ENCODE results near the gene ASCC3.
"Not testable (repeated sequence)": the region's sequence is repeated elsewhere in the genome, so short reads cannot be mapped to it uniquely, and the experiment has no call there.

ASCC3 gene

DNA sequence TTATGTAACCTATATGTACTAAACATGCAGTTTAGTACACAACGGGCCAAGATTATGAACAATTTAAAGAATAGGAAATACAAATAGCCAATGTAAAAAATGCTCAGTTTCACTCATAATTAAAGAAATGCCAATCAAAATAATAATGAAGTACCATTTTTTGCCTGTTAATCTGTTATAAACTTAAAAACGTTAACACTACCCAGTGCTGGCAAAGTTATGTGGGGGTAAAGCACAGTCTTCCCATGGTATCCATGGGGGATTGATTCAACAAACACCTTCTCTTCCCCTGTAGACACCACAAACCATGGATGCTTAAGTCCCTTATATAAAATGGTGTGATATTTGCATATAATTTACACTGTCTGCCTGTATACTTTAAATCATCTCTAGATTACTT is 211.1 kb downstream of the ASCC3 start:
- no peak for DNase-seq (ENCODE audit: low read depth, low spot score)
- Histone ChIP-seq H3K4me1 (ENCODE audit: control insufficient read depth, insufficient read depth, low read length) (no peaks in the 10 kb centered on the region), H3K27me3 (ENCODE audit: control insufficient read depth, insufficient read depth, low read length) (no peaks in the 10 kb centered on the region), H3K4me3 (ENCODE audit: low read length) (no peak overlapping the region), H3K36me3 (ENCODE audit: control insufficient read depth, insufficient read depth, low read length) (no peaks in the 10 kb centered on the region; the same call in 1 of the 2 replicates), H3K27ac (ENCODE audit: low read length) (no peak overlapping the region), H3K9me3 (ENCODE audit: control insufficient read depth, insufficient read depth, low read length) (no peaks in the 10 kb centered on the region)
- WGBS (ENCODE audit: insufficient coverage, insufficient read length): no CpG with 5 or more reads among the region's 2 CpGs

DNA sequence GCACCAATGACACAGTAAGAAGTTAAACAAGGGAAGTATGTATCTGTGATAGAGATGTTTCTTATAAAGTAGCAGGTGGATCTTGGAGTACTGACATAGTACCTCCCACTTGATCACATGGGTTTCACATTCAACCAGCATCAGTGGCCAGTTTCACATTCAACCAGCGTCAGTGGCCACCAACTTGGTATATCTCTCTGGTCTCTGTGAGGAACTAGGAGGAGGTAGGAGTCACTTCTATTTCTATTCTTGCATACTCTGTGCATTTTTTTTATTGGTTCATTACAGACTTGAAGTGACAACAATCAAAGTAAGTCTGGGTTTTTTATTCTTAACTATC is 216.1 kb downstream of the ASCC3 start:
- Histone ChIP-seq H3K36me3 (ENCODE audit: control insufficient read depth, insufficient read depth, low read length) (no peaks in the 10 kb centered on the region; the same call in 1 of the 2 replicates), H3K4me3 (ENCODE audit: low read length) (no peak overlapping the region), H3K9me3 (ENCODE audit: control insufficient read depth, insufficient read depth, low read length) (no peaks in the 10 kb centered on the region), H3K27ac (ENCODE audit: low read length) (no peak overlapping the region), H3K27me3 (ENCODE audit: control insufficient read depth, insufficient read depth, low read length) (no peaks in the 10 kb centered on the region), H3K4me1 (ENCODE audit: control insufficient read depth, insufficient read depth, low read length) (no peaks in the 10 kb centered on the region)
- DNase-seq (ENCODE audit: low read depth, low spot score): no peak
- WGBS (ENCODE audit: insufficient coverage, insufficient read length): no CpG with 5 or more reads among the region's 1 CpG

DNA sequence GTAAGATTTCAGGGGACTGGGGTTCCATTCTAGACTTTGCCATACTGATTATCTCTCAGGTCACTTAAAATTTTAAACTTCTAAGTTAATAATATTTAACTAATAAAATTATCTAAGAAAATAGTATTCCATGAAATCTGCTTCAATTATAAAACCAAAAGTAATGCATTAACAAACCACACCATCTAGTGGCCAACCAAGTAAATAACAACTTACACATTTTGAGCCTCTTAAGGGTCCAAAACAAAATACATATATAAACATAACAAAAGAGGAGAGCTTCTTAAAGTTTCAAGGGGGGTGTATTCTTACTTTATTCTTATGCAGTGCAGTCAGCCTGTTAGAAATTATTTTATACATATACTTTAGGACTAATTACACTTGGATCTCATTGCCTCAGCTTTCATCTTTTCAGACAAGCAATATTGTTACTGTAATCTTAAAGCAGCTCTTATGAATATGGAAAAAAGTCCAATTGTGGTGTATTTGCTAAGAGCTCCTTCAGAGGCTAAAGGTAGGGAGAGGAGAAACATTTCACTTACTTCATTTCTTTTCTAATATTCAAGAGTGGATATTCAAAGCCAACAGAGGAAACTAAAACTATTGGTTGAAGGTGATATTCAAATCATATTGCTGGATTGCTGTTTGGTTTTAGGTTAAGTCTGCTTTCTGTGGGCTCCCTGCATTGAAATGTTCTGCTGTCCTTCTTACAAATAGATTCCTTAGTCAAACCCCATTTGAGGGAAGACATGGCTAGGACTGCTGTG is 216.7 kb downstream of the ASCC3 start:
- no peak overlapping the region for H3K4me3 ChIP-seq (ENCODE audit: low read length)
- no peak overlapping the region for H3K27ac ChIP-seq (ENCODE audit: low read length)
- no peak for DNase-seq (ENCODE audit: low read depth, low spot score)
- H3K36me3 ChIP-seq (ENCODE audit: control insufficient read depth, insufficient read depth, low read length): no peaks in the 10 kb centered on the region; the same call in 1 of the 2 replicates
- H3K27me3 ChIP-seq (ENCODE audit: control insufficient read depth, insufficient read depth, low read length): no peaks in the 10 kb centered on the region
- H3K4me1 ChIP-seq (ENCODE audit: control insufficient read depth, insufficient read depth, low read length): no peaks in the 10 kb centered on the region
- no peaks in the 10 kb centered on the region for H3K9me3 ChIP-seq (ENCODE audit: control insufficient read depth, insufficient read depth, low read length)

DNA sequence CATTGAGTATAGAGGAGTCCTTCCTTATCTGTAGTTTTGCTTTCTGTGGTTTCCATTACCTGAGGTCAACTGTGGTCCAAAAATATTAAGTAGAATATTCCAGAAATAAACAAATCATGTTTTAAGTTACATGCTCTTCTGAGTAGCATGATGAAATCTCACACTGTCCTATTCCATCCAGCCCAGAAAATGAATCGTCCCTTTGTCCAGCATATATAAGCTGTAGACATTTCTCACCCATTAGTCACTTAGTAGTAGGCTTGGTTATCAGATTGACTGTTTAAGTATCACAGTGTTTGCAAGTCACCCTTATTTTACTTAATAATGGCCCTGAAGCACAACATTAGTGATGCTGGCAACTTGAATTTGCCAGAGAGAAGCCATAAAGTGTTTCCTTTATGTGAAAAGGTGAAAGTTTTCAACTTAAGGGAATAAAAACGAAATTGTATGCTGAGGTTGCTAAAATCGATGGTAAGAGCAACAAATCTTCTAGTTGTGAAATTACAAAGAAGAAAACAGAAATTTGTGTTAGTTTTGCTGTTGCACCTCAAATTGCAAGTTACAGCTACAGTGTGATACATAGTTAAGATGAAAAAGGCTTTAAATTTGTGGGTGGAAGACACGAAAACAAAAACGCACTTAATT is 217.8 kb downstream of the ASCC3 start:
- WGBS (ENCODE audit: insufficient coverage, insufficient read length): no CpG with 5 or more reads among the region's 5 CpGs
- no peaks in the 10 kb centered on the region for H3K4me1 ChIP-seq (ENCODE audit: control insufficient read depth, insufficient read depth, low read length)
- H3K9me3 ChIP-seq (ENCODE audit: control insufficient read depth, insufficient read depth, low read length): no peaks in the 10 kb centered on the region
- no peak overlapping the region for H3K27ac ChIP-seq (ENCODE audit: low read length)
- no peaks in the 10 kb centered on the region for H3K27me3 ChIP-seq (ENCODE audit: control insufficient read depth, insufficient read depth, low read length)
- no peaks in the 10 kb centered on the region; the same call in 1 of the 2 replicates for H3K36me3 ChIP-seq (ENCODE audit: control insufficient read depth, insufficient read depth, low read length)
- no peak for DNase-seq (ENCODE audit: low read depth, low spot score)
- H3K4me3 ChIP-seq (ENCODE audit: low read length): no peak overlapping the region

DNA sequence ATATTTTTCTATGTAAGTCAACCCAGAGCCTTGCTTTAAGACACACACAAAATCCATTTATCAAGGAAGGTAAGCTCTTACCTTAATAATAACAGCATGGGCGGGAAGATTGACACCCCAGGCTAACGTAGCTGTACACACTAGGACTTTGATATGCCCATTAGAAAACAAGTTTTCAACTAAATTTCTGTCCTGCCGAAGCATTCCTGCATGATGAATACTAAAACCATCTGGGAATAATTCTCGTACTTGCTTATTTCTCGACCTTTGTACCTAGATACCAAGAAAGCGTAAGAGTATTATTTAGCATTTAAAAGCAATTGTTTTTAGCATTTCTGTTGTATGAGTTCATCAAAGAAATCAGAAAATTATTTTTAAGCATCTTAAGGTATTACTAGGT is 218.9 kb downstream of the ASCC3 start:
- WGBS (ENCODE audit: insufficient coverage, insufficient read length): no CpG with 5 or more reads among the region's 6 CpGs
- no peaks in the 10 kb centered on the region for H3K27me3 ChIP-seq (ENCODE audit: control insufficient read depth, insufficient read depth, low read length)
- no peaks in the 10 kb centered on the region for H3K9me3 ChIP-seq (ENCODE audit: control insufficient read depth, insufficient read depth, low read length)
- no peaks in the 10 kb centered on the region; the same call in 1 of the 2 replicates for H3K4me1 ChIP-seq (ENCODE audit: control insufficient read depth, insufficient read depth, low read length)
- H3K36me3 ChIP-seq (ENCODE audit: control insufficient read depth, insufficient read depth, low read length): no peaks in the 10 kb centered on the region; the same call in 1 of the 2 replicates
- H3K27ac ChIP-seq (ENCODE audit: low read length): no peak overlapping the region
- DNase-seq (ENCODE audit: low read depth, low spot score): no peak
- H3K4me3 ChIP-seq (ENCODE audit: low read length): no peak overlapping the region

DNA sequence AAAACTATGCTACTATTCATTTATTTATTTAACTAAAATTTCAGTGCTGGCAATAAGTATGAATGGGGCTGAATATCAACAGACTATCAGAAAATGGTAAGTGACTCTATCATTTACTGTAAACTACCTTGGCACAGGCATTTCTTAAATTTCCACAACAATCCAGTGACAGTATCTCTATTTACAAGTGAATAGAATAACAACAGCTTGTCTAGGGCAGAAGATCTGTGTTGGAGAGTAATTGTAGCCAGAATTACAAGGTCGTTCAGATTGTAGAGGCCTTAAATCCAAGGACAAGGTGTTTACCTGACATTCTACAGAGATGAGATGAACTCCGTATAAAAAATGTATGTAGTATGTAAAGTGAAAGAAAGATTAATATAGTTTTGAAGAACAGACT is 222.6 kb downstream of the ASCC3 start:
- Histone ChIP-seq H3K27ac (ENCODE audit: low read length) (no peak overlapping the region), H3K4me3 (ENCODE audit: low read length) (no peak overlapping the region), H3K27me3 (ENCODE audit: control insufficient read depth, insufficient read depth, low read length) (no peaks in the 10 kb centered on the region), H3K9me3 (ENCODE audit: control insufficient read depth, insufficient read depth, low read length) (no peaks in the 10 kb centered on the region), H3K4me1 (ENCODE audit: control insufficient read depth, insufficient read depth, low read length) (no peaks in the 10 kb centered on the region; the same call in 1 of the 2 replicates), H3K36me3 (ENCODE audit: control insufficient read depth, insufficient read depth, low read length) (no peaks in the 10 kb centered on the region)
- no CpG with 5 or more reads among the region's 2 CpGs for WGBS (ENCODE audit: insufficient coverage, insufficient read length)
- no peak for DNase-seq (ENCODE audit: low read depth, low spot score)

DNA sequence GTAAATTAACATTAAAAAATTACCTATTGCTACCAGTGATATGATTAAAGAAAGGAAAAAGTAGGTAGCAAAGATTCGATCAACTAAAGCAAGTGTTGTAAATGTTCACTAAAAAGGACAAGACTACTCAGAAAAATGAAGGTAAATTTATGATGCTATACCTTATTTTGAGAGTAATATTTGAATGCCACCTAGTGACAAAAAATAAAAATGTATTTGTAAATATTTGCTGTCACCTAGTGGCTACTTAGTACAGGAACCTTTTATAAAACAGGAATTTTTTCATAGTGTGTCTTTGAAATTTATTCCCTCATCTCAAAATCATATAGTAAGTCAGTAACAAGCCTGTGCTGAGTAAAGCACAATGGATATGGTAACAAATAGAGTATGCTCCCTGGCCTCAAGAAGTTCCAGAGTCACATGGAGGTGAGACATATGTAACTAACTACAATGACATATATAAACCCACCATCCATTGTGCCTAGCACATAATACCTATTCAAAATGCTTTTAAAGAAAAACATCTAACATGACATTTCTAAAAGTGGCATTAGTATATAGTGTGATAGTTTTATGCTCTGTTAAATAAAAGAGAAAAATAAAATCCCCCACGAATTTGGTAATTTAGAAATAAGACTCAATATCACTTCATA is 223.3 kb downstream of the ASCC3 start:
- no peak for DNase-seq (ENCODE audit: low read depth, low spot score)
- H3K27ac ChIP-seq (ENCODE audit: low read length): no peak overlapping the region
- no CpG with 5 or more reads among the region's 2 CpGs for whole genome bisulfite sequencing (ENCODE audit: insufficient coverage, insufficient read length)

DNA sequence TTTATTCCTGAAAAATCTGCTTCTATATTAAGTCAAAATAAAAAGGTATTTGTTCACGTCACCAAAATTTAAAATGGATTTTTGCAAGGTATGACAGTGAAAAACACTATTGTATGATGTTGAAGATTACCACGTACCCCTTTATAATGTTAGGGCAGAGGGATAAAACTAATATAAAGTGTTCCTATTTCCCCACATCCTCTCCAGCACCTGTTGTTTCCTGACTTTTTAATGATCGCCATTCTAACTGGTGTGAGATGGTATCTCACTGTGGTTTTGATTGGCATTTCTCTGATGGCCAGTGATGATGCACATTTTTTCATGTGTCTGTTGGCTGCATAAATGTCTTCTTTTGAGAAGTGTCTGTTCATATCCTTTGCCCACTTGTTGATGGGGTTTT is 240.0 kb downstream of the ASCC3 start:
- no CpG with 5 or more reads among the region's 3 CpGs for WGBS (ENCODE audit: insufficient coverage, insufficient read length)
- not testable (repeated sequence) for H3K27ac ChIP-seq (ENCODE audit: low read length); H3K27me3 ChIP-seq (ENCODE audit: control insufficient read depth, insufficient read depth, low read length); H3K36me3 ChIP-seq (ENCODE audit: control insufficient read depth, insufficient read depth, low read length); H3K9me3 ChIP-seq (ENCODE audit: control insufficient read depth, insufficient read depth, low read length); H3K4me1 ChIP-seq (ENCODE audit: control insufficient read depth, insufficient read depth, low read length); DNase-seq (ENCODE audit: low read depth, low spot score); H3K4me3 ChIP-seq (ENCODE audit: low read length)

More for the DNA sequence above, 223.3 kb downstream of the ASCC3 start:
- no peaks in the 10 kb centered on the region; the same call in 1 of the 2 replicates for H3K4me1 ChIP-seq (ENCODE audit: control insufficient read depth, insufficient read depth, low read length)
- H3K4me3 ChIP-seq (ENCODE audit: low read length): no peak overlapping the region
- no peaks in the 10 kb centered on the region for H3K27me3 ChIP-seq (ENCODE audit: control insufficient read depth, insufficient read depth, low read length)
- H3K9me3 ChIP-seq (ENCODE audit: control insufficient read depth, insufficient read depth, low read length): no peaks in the 10 kb centered on the region
- no peaks in the 10 kb centered on the region for H3K36me3 ChIP-seq (ENCODE audit: control insufficient read depth, insufficient read depth, low read length)

DNA sequence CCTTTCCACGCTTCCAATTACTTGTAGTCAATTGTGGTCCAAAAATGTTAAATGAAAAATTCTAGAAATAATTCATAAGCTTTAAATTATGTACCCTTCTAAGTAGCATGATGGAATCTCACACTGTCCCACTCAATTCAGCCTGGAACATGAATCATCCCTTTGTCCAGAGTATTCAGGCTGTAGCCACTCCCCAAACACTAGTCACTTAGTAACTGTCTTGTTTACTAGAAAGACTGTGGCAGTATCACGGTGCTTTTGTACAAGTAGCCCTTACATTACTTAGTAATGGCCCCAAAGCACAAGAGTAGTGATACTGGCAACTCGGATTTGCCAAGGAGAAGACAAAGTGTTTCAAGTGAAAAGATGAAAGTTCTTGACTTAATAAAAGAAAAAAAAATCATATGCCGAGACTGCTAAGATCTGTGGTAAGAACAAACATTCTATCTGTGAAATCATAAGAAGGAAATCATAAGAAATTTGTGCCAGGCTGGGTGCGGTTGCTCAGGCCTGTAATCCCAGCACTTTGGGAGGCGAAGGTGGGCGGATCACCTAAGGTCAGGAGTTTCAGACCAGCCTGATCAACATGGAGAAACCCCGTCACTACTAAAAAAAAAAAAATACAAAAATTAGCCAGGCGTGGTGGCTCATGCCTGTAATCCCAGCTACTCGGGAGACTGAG is 247.9 kb downstream of the ASCC3 start:
- Histone ChIP-seq H3K4me1 (ENCODE audit: control insufficient read depth, insufficient read depth, low read length) (no peaks in the 10 kb centered on the region), H3K4me3 (ENCODE audit: low read length) (no peak overlapping the region), H3K9me3 (ENCODE audit: control insufficient read depth, insufficient read depth, low read length) (no peaks in the 10 kb centered on the region), H3K27ac (ENCODE audit: low read length) (no peak overlapping the region), H3K36me3 (ENCODE audit: control insufficient read depth, insufficient read depth, low read length) (no peaks in the 10 kb centered on the region), H3K27me3 (ENCODE audit: control insufficient read depth, insufficient read depth, low read length) (no peaks in the 10 kb centered on the region)
- no peak for DNase-seq (ENCODE audit: low read depth, low spot score)
- no CpG with 5 or more reads among the region's 10 CpGs for WGBS (ENCODE audit: insufficient coverage, insufficient read length)

DNA sequence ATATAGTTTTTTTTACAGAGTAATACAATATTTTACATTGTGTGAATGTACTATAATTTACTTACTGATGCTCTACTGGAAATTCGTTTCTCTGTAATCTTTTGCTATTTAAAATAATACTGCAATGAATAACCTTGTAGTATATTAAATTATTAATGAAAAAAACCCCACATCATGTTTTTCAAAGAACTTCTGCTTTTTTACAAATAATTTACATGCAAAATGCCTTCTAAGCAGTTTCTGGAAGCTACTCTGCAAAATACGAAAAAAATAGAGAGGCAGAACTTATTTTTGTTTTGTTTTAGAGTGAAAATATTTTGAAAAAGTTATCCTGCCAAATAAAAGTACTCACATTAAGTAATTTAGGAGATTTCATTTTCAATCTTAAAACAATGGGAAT is 250.6 kb downstream of the ASCC3 start:
- Histone ChIP-seq H3K4me1 (ENCODE audit: control insufficient read depth, insufficient read depth, low read length) (no peaks in the 10 kb centered on the region), H3K36me3 (ENCODE audit: control insufficient read depth, insufficient read depth, low read length) (no peaks in the 10 kb centered on the region), H3K9me3 (ENCODE audit: control insufficient read depth, insufficient read depth, low read length) (no peaks in the 10 kb centered on the region), H3K4me3 (ENCODE audit: low read length) (no peak overlapping the region), H3K27me3 (ENCODE audit: control insufficient read depth, insufficient read depth, low read length) (no peaks in the 10 kb centered on the region), H3K27ac (ENCODE audit: low read length) (no peak overlapping the region)
- DNase-seq (ENCODE audit: low read depth, low spot score): no peak
- WGBS (ENCODE audit: insufficient coverage, insufficient read length): no CpG with 5 or more reads among the region's 2 CpGs

Data from iPS DF 6.9 (cell line).